Liver (tissue), 9 donors: ENCODE measurements around the gene CHCT1. TPM values are rescaled to one million over a fixed set of nuclear protein-coding genes. Genes with fewer than 3 reads are reported as not detected.

ENCODE experiments used
- DNase-seq: peaks from one replicate; pipeline ENCODE4 v3.0.0-alpha.2; 2017; ENCODE audit warnings: low spot score
- H3K27ac ChIP-seq, 2 donors: one replicate each; pipeline ENCODE4 v1.7.0; 2013; ENCODE audit warnings: inconsistent platforms in 2 of 2, low read length in 2 of 2, control low read depth in 1 of 2, low read depth in 1 of 2, mild to moderate bottlenecking in 1 of 2
- H3K27me3 ChIP-seq, 4 donors: one replicate each; pipeline versions ENCODE4 v1.6.1 to v1.7.0; 2013; ENCODE audit warnings: low read length in 3 of 4, inconsistent platforms in 1 of 4, mild to moderate bottlenecking in 1 of 4, moderate library complexity in 1 of 4; ENCODE audit not compliant: control insufficient read depth in 4 of 4, insufficient read depth in 4 of 4
- H3K36me3 ChIP-seq, 4 donors: one replicate each; pipeline versions ENCODE4 v1.6.1 to v1.7.0; 2013; ENCODE audit warnings: low read length in 3 of 4, mild to moderate bottlenecking in 3 of 4, low read depth in 1 of 4, moderate library complexity in 1 of 4; ENCODE audit not compliant: control insufficient read depth in 4 of 4, insufficient read depth in 3 of 4
- H3K4me1 ChIP-seq, 4 donors: one replicate each; pipeline versions ENCODE4 v1.6.1 to v1.7.0; 2013; ENCODE audit warnings: low read length in 3 of 4, mild to moderate bottlenecking in 3 of 4, moderate library complexity in 1 of 4; ENCODE audit not compliant: control insufficient read depth in 4 of 4, insufficient read depth in 4 of 4
- H3K4me3 ChIP-seq, 3 donors: one replicate each; pipeline versions ENCODE4 v1.6.1 to v1.7.0; 2013; ENCODE audit warnings: low read length in 3 of 3, control low read depth in 1 of 3, low read depth in 1 of 3, mild to moderate bottlenecking in 1 of 3
- H3K9ac ChIP-seq, 2 donors: one replicate each; pipeline ENCODE4 v1.7.0; 2013; ENCODE audit warnings: low read length in 2 of 2, mild to moderate bottlenecking in 2 of 2, moderate library complexity in 2 of 2, control low read depth in 1 of 2, low read depth in 1 of 2
- H3K9me3 ChIP-seq, 4 donors: one replicate each; pipeline versions ENCODE4 v1.6.1 to v1.7.0; 2013; ENCODE audit warnings: low read length in 3 of 4; ENCODE audit not compliant: control insufficient read depth in 4 of 4
- EGR1 ChIP-seq, 2 donors: IDR thresholded peaks; 2 replicates each; pipeline ENCODE4 v1.6.1; 2016 to 2018; ENCODE audit warnings: antibody characterized with exemption in 2 of 2, low read depth in 2 of 2
- FOXA2 ChIP-seq: IDR thresholded peaks from 2 replicates; pipeline ENCODE4 v1.6.1; 2016; ENCODE audit warnings: antibody characterized with exemption
- GABPA ChIP-seq, 2 donors: IDR thresholded peaks in 1 of 2; conservative IDR thresholded peaks in 1 of 2; 2 replicates each; pipeline ENCODE4 v1.6.1; 2016; ENCODE audit warnings: antibody characterized with exemption in 2 of 2, mild to moderate bottlenecking in 1 of 2, moderate library complexity in 1 of 2
- HNF4A ChIP-seq, 2 donors: conservative IDR thresholded peaks; 2 replicates each; pipeline ENCODE4 v1.6.1; 2016; ENCODE audit warnings: antibody characterized with exemption in 2 of 2, mild to moderate bottlenecking in 2 of 2
- HNF4G ChIP-seq: IDR thresholded peaks from 2 replicates; pipeline ENCODE4 v1.6.1; 2016; ENCODE audit warnings: antibody characterized with exemption
- JUND ChIP-seq, 2 donors: IDR thresholded peaks; 2 replicates each; pipeline ENCODE4 v1.6.1; 2016; ENCODE audit warnings: antibody characterized with exemption in 2 of 2
- RAD21 ChIP-seq, 2 donors: IDR thresholded peaks; 2 replicates each; pipeline ENCODE4 v1.6.1; 2016; ENCODE audit warnings: antibody characterized with exemption in 2 of 2, mild to moderate bottlenecking in 2 of 2
- RXRA ChIP-seq, 2 donors: IDR thresholded peaks; 2 replicates each; pipeline ENCODE4 v1.6.1; 2017 to 2018; ENCODE audit warnings: antibody characterized with exemption in 2 of 2, mild to moderate bottlenecking in 1 of 2
- TAF1 ChIP-seq: conservative IDR thresholded peaks from 2 replicates; pipeline ENCODE4 v1.6.1; 2016; ENCODE audit warnings: antibody characterized with exemption, mild to moderate bottlenecking
- YY1 ChIP-seq: IDR thresholded peaks from 2 replicates; pipeline ENCODE4 v1.6.1; 2016; ENCODE audit warnings: antibody characterized with exemption, mild to moderate bottlenecking
- WGBS: extraction: QIAGEN DNeasy Blood & Tissue Kit; methylation state at CpG from one replicate; pipeline ENCODE4 v1.1.7; 2013; 5-methylcytosine and 5-hydroxymethylcytosine counted together
- polyA plus RNA-seq, 2 donors: library from polyadenylated mRNA; stranded (reverse) in 1 of 2; unstranded in 1 of 2; fragments of 200-250 nt in 1 of 2; fragments of >200 nt in 1 of 2; fragmentation: Nextera tagmentation in 1 of 2; extraction: Ambion mirVana in 1 of 2; gene quantifications; one replicate each; pipeline versions ENCODE4 v1.2.1 to v1.2.3, GENCODE V29; 2013 to 2015
- total RNA-seq, 2 donors: library from RNA; depleted of rRNA; stranded (reverse); fragments of >200 nt; gene quantifications; one replicate each; pipeline ENCODE4 v1.2.3, GENCODE V29; 2014
- TF ChIP-seq, protein P1 (sequence below): fragments of 150-350 bp; IDR thresholded peaks from 2 replicates; pipeline ENCODE4 v1.5.1; 2017; ENCODE audit warnings: improper control_type of control experiment, low read depth, low read length; ENCODE audit not compliant: missing input control
- TF ChIP-seq, protein P2 (sequence below): IDR thresholded peaks from 2 replicates; pipeline ENCODE4 v1.6.1; 2016; ENCODE audit warnings: antibody characterized with exemption
- TF ChIP-seq, protein P3 (sequence below): IDR thresholded peaks from 2 replicates; pipeline ENCODE4 v1.6.1; 2016; ENCODE audit warnings: antibody characterized with exemption
- TF ChIP-seq, protein P4 (sequence below): IDR thresholded peaks from 2 replicates; pipeline ENCODE4 v1.6.1; 2016; ENCODE audit warnings: antibody characterized with exemption
- TF ChIP-seq, protein P5 (sequence below): IDR thresholded peaks from 2 replicates; pipeline ENCODE4 v1.6.1; 2016; ENCODE audit warnings: antibody characterized with exemption, mild to moderate bottlenecking
- donor health status: healthy.
- donor health status: healthy.
- donor health status: healthy.
- donor health status: healthy.
- donor health status: healthy.

CHCT1 gene
- total and polyA plus RNA-seq, 4 donors: not detected

DNA sequence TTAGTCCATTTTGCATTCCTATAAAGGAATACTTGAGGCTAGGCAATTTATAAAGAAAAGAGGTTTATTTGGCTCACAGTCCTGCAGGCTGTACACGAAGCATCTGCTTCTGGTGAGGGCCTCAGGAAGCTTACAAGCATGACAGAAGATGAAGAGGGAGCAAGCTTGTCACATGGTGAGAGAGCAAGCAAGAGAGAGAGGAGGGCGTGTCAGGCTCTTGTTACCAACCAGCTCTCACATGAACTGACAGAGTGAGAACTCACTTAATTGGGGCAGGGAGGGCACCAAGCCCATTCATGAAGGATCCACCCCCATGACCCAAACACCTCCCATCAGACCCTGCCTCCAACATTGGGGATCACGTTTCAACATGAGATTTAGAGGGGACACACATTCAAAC, 1.6 kb downstream of the CHCT1 start:
- WGBS: 91% methylated on average over 3 of the region's 3 CpGs
- Histone ChIP-seq H3K4me1 (peaks cover 3 to 5% (median 4%) of the 10 kb centered on the region in 4 donors), H3K9ac (no peak overlapping the region), H3K36me3 (no peaks in the 10 kb centered on the region), H3K9me3 (no peaks in the 10 kb centered on the region), H3K27ac (no peak overlapping the region), H3K4me3 (no peak overlapping the region), H3K27me3 (no peaks in the 10 kb centered on the region)
- no peak for DNase-seq
- TF ChIP-seq FOXA2 (no peak), GABPA (IDR thresholded peaks at IDR 0.05 in 1 of 2, conservative IDR thresholded peaks at IDR 0.05 in 1 of 2) (no peak)
- TF ChIP-seq, protein P1, sequence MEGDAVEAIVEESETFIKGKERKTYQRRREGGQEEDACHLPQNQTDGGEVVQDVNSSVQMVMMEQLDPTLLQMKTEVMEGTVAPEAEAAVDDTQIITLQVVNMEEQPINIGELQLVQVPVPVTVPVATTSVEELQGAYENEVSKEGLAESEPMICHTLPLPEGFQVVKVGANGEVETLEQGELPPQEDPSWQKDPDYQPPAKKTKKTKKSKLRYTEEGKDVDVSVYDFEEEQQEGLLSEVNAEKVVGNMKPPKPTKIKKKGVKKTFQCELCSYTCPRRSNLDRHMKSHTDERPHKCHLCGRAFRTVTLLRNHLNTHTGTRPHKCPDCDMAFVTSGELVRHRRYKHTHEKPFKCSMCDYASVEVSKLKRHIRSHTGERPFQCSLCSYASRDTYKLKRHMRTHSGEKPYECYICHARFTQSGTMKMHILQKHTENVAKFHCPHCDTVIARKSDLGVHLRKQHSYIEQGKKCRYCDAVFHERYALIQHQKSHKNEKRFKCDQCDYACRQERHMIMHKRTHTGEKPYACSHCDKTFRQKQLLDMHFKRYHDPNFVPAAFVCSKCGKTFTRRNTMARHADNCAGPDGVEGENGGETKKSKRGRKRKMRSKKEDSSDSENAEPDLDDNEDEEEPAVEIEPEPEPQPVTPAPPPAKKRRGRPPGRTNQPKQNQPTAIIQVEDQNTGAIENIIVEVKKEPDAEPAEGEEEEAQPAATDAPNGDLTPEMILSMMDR: no peak

DNA sequence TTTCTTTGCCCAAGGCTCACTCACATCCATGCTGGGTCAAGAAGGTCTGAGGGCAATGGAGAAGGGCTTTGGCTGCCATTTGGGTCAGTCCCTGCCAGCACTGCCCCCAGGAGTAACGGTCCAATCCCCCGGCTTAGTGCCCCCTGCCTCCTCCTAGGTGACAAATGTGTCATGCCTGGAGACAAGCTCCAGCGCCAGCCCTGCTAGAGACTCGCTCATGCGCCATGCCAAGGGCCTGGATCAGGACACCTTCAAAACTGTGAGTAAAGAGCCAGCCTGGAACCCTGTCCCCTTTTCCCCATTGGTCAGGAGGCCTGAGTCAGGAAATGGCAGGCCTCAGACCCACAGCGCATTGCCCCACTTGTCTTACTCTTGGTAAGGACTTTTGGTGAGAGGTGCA, 3.3 kb downstream of the CHCT1 start:
- no peak overlapping the region for H3K9ac ChIP-seq
- no peak for DNase-seq
- H3K27me3 ChIP-seq: no peaks in the 10 kb centered on the region
- no peak overlapping the region for H3K4me3 ChIP-seq
- H3K27ac ChIP-seq: no peak overlapping the region
- no peaks in the 10 kb centered on the region for H3K36me3 ChIP-seq
- TF ChIP-seq YY1: no peak
- TF ChIP-seq, protein P2, sequence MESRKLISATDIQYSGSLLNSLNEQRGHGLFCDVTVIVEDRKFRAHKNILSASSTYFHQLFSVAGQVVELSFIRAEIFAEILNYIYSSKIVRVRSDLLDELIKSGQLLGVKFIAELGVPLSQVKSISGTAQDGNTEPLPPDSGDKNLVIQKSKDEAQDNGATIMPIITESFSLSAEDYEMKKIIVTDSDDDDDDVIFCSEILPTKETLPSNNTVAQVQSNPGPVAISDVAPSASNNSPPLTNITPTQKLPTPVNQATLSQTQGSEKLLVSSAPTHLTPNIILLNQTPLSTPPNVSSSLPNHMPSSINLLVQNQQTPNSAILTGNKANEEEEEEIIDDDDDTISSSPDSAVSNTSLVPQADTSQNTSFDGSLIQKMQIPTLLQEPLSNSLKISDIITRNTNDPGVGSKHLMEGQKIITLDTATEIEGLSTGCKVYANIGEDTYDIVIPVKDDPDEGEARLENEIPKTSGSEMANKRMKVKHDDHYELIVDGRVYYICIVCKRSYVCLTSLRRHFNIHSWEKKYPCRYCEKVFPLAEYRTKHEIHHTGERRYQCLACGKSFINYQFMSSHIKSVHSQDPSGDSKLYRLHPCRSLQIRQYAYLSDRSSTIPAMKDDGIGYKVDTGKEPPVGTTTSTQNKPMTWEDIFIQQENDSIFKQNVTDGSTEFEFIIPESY: no peak
- no peak for TF ChIP-seq HNF4G
- TF ChIP-seq, protein P3, sequence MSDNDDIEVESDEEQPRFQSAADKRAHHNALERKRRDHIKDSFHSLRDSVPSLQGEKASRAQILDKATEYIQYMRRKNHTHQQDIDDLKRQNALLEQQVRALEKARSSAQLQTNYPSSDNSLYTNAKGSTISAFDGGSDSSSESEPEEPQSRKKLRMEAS: no peak
- TF ChIP-seq, protein P1: no peak
- no peak for TF ChIP-seq JUND (IDR thresholded peaks at IDR 0.05)
- TF ChIP-seq EGR1 (IDR thresholded peaks at IDR 0.05; ENCODE audit: low read depth in 2 of 2): no peak
- TF ChIP-seq RXRA (IDR thresholded peaks at IDR 0.05): no peak
- no peak for TF ChIP-seq RAD21 (IDR thresholded peaks at IDR 0.05)
- TF ChIP-seq TAF1: no peak
- TF ChIP-seq, protein P4, sequence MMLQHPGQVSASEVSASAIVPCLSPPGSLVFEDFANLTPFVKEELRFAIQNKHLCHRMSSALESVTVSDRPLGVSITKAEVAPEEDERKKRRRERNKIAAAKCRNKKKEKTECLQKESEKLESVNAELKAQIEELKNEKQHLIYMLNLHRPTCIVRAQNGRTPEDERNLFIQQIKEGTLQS: no peak
- no peak for TF ChIP-seq GABPA (IDR thresholded peaks at IDR 0.05 in 1 of 2, conservative IDR thresholded peaks at IDR 0.05 in 1 of 2)
- no peak for TF ChIP-seq HNF4A (conservative IDR thresholded peaks at IDR 0.05)
- no peak for TF ChIP-seq FOXA2
- TF ChIP-seq, protein P5, sequence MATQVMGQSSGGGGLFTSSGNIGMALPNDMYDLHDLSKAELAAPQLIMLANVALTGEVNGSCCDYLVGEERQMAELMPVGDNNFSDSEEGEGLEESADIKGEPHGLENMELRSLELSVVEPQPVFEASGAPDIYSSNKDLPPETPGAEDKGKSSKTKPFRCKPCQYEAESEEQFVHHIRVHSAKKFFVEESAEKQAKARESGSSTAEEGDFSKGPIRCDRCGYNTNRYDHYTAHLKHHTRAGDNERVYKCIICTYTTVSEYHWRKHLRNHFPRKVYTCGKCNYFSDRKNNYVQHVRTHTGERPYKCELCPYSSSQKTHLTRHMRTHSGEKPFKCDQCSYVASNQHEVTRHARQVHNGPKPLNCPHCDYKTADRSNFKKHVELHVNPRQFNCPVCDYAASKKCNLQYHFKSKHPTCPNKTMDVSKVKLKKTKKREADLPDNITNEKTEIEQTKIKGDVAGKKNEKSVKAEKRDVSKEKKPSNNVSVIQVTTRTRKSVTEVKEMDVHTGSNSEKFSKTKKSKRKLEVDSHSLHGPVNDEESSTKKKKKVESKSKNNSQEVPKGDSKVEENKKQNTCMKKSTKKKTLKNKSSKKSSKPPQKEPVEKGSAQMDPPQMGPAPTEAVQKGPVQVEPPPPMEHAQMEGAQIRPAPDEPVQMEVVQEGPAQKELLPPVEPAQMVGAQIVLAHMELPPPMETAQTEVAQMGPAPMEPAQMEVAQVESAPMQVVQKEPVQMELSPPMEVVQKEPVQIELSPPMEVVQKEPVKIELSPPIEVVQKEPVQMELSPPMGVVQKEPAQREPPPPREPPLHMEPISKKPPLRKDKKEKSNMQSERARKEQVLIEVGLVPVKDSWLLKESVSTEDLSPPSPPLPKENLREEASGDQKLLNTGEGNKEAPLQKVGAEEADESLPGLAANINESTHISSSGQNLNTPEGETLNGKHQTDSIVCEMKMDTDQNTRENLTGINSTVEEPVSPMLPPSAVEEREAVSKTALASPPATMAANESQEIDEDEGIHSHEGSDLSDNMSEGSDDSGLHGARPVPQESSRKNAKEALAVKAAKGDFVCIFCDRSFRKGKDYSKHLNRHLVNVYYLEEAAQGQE: no peak
- H3K4me1 ChIP-seq: peaks cover 3 to 5% (median 4%) of the 10 kb centered on the region in 4 donors
- 88% methylated on average over 6 of the region's 6 CpGs for WGBS
- no peaks in the 10 kb centered on the region for H3K9me3 ChIP-seq
